ENCODE measurements around the gene TMPRSS3.

TMPRSS3 gene

DNA sequence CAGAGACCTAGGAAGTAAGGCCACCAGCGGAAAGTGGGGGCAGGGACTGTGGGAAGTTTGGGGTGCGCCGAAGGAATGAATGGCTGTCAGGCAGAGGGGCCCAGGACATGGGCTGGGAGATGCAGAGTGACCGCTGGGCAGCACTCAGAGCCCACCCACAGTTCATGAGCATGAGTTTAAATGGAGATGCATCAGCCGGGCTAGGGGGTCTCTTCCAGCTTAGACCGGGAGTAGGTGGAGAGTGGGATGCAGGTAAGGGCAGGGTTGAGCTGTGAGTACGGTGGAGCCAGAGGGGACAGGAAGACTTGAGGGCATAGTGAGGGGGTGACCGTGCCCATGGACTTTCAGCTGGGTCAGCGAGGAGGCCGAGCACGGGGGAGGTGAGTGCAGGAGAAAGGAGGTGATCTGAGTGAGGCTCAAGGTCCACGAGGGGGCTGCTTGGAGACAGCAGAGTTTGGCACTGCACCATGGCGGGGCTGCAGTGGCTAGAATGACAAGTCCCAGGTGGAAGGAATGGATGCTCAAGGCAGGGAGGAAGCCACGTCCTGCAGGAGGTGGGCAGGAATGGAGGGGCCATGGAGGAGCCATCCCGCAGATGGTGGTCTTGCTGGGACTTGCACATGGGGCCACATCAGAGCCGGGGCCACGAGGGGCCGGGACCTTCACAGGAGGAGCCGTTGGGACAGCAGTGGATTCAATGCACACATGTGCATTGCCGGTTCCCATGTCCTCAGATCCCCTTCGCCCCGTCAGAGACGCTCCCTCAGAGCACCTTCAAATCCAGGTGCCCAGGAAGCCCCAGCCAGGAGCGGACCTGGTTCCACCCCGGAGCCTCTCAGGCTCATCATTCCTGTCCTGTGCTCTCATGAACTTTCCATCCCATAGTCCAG, 42.7 kb upstream of the TMPRSS3 start:
- no peak overlapping the region for H2BK5ac ChIP-seq (ENCODE audit: low read depth, low read length, poor library complexity, severe bottlenecking)
- H3K27ac ChIP-seq (ENCODE audit: low read length, poor library complexity, severe bottlenecking) = no peak overlapping the region
- no peak overlapping the region for H3K4me2 ChIP-seq (ENCODE audit: low read length, poor library complexity, severe bottlenecking)
- H4K8ac ChIP-seq (ENCODE audit: low read length) = no peak overlapping the region
- H3K14ac ChIP-seq (ENCODE audit: low read length in 2 of 2) = no peak overlapping the region
- no peak overlapping the region for H3K4me3 ChIP-seq (ENCODE audit: insufficient read depth in 1 of 2, low read depth in 1 of 2, low read length in 2 of 2)
- H3K23ac ChIP-seq (ENCODE audit: low read length in 2 of 2) = no peak overlapping the region
- H3K36me3 ChIP-seq (ENCODE audit: control insufficient read depth in 1 of 2, insufficient read depth in 2 of 2, low read depth in 1 of 2, low read length in 2 of 2) = no peaks in the 10 kb centered on the region
- no peak overlapping the region for H2BK12ac ChIP-seq (ENCODE audit: low read length in 2 of 2)
- no peak overlapping the region for H2BK120ac ChIP-seq (ENCODE audit: low read depth, low read length)
- H3K4me1 ChIP-seq (ENCODE audit: control insufficient read depth, insufficient read depth, low read depth, low read length) = no peaks in the 10 kb centered on the region
- no peak overlapping the region for H2BK15ac ChIP-seq (ENCODE audit: low read depth, poor library complexity, severe bottlenecking)
- H3K18ac ChIP-seq (ENCODE audit: low read depth in 1 of 2, low read length in 2 of 2) = no peak overlapping the region
- no peak overlapping the region for H2AFZ ChIP-seq (ENCODE audit: low read depth, low read length)
- no peak overlapping the region for H3K4ac ChIP-seq (ENCODE audit: low read depth in 1 of 2, low read length in 2 of 2)
- 78% methylated on average over 25 of the region's 25 CpGs for WGBS
- no peak overlapping the region for H3K9ac ChIP-seq (ENCODE audit: low read length)
- no peak for DNase-seq
- no peaks in the 10 kb centered on the region for H3K79me1 ChIP-seq (replicated peaks; ENCODE audit: low read length, poor library complexity, severe bottlenecking)
- H3K9me3 ChIP-seq (ENCODE audit: control insufficient read depth, low read length) = no peaks in the 10 kb centered on the region
- H4K91ac ChIP-seq (ENCODE audit: low read length) = no peak overlapping the region
- H2AK5ac ChIP-seq (ENCODE audit: low read length, severe bottlenecking) = no peak overlapping the region
- H3K27me3 ChIP-seq (ENCODE audit: control insufficient read depth in 1 of 2, insufficient read depth in 1 of 2, low read length in 2 of 2) = peaks cover 7 to 20% of the 10 kb centered on the region in 2 experiments

DNA sequence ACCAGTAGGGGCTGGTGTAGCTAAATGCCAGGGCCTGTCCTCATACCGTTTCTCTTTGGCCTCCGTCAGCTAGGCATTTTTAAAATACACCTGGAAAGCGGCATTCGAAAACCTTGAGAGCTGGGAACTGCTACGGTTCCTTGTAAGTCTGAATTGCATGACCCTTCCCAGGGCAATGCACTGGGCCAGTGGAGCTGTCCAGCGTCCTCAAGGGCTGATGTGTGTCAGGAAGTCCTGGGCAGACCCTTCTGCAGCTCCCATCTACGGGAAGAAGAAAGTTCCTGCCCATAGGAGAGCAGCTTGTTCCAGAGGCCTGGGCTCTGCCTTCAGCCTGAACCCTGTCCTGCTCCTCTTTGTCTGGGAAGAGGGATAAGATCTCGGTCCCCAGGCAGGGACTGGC, 41.9 kb upstream of the TMPRSS3 start:
- WGBS = 59% methylated on average over 8 of the region's 8 CpGs

DNA sequence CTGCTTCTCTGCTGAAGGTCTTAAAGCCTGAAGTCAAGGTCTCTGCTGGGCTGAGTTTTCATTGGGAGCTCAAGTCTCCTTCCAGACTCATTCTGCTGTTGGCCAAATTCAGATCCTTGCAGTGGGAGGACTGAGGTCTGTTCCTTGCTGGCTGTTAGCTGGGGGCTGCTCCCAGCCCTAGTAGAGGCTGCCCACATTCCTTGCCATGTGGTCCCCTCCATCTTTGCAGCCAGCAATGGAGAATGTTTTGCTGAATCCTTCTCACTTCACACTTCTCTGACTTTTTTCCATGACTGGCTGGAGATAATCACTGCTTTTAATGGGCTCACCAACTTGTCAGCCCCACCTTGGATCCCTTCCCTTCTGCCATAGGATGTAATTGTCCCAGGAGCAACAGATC, 41.1 kb upstream of the TMPRSS3 start:
- Histone ChIP-seq H3K36me3 (ENCODE audit: control insufficient read depth in 1 of 2, insufficient read depth in 2 of 2, low read depth in 1 of 2, low read length in 2 of 2) (no peaks in the 10 kb centered on the region), H2BK120ac (ENCODE audit: low read depth, low read length) (no peak overlapping the region), H3K4me3 (ENCODE audit: insufficient read depth in 1 of 2, low read depth in 1 of 2, low read length in 2 of 2) (no peak overlapping the region), H3K9me3 (ENCODE audit: control insufficient read depth, low read length) (peaks cover 10% of the 10 kb centered on the region), H2AK5ac (ENCODE audit: low read length, severe bottlenecking) (no peak overlapping the region), H3K18ac (ENCODE audit: low read depth in 1 of 2, low read length in 2 of 2) (no peak overlapping the region), H2BK5ac (ENCODE audit: low read depth, low read length, poor library complexity, severe bottlenecking) (no peak overlapping the region), H2BK15ac (ENCODE audit: low read depth, poor library complexity, severe bottlenecking) (no peak overlapping the region), H3K4ac (ENCODE audit: low read depth in 1 of 2, low read length in 2 of 2) (no peak overlapping the region), H3K27ac (ENCODE audit: low read length, poor library complexity, severe bottlenecking) (no peak overlapping the region), H3K27me3 (ENCODE audit: control insufficient read depth in 1 of 2, insufficient read depth in 1 of 2, low read length in 2 of 2) (peaks cover 3 to 14% of the 10 kb centered on the region in 2 experiments), H4K91ac (ENCODE audit: low read length) (no peak overlapping the region), H3K14ac (ENCODE audit: low read length in 2 of 2) (no peak overlapping the region), H3K9ac (ENCODE audit: low read length) (no peak overlapping the region), H2BK12ac (ENCODE audit: low read length in 2 of 2) (no peak overlapping the region), H3K79me1 (replicated peaks; ENCODE audit: low read length, poor library complexity, severe bottlenecking) (no peaks in the 10 kb centered on the region), H2AFZ (ENCODE audit: low read depth, low read length) (no peak overlapping the region), H4K8ac (ENCODE audit: low read length) (no peak overlapping the region), H3K4me1 (ENCODE audit: control insufficient read depth, insufficient read depth, low read depth, low read length) (no peaks in the 10 kb centered on the region), H3K4me2 (ENCODE audit: low read length, poor library complexity, severe bottlenecking) (no peak overlapping the region), H3K23ac (ENCODE audit: low read length in 2 of 2) (no peak overlapping the region)
- no peak for DNase-seq

More for the DNA sequence above, 41.9 kb upstream of the TMPRSS3 start:
- no peak overlapping the region for H3K4me2 ChIP-seq (ENCODE audit: low read length, poor library complexity, severe bottlenecking)
- no peaks in the 10 kb centered on the region for H3K79me1 ChIP-seq (replicated peaks; ENCODE audit: low read length, poor library complexity, severe bottlenecking)
- H2AFZ ChIP-seq (ENCODE audit: low read depth, low read length) = no peak overlapping the region
- H3K27ac ChIP-seq (ENCODE audit: low read length, poor library complexity, severe bottlenecking) = no peak overlapping the region
- no peak overlapping the region for H4K8ac ChIP-seq (ENCODE audit: low read length)
- no peak overlapping the region for H3K9ac ChIP-seq (ENCODE audit: low read length)
- no peak overlapping the region for H2BK15ac ChIP-seq (ENCODE audit: low read depth, poor library complexity, severe bottlenecking)
- no peak overlapping the region for H2BK5ac ChIP-seq (ENCODE audit: low read depth, low read length, poor library complexity, severe bottlenecking)
- no peak for DNase-seq
- no peak overlapping the region for H4K91ac ChIP-seq (ENCODE audit: low read length)
- no peaks in the 10 kb centered on the region for H3K4me1 ChIP-seq (ENCODE audit: control insufficient read depth, insufficient read depth, low read depth, low read length)
- peaks cover under 1% of the 10 kb centered on the region for H3K9me3 ChIP-seq (ENCODE audit: control insufficient read depth, low read length)
- H2AK5ac ChIP-seq (ENCODE audit: low read length, severe bottlenecking) = no peak overlapping the region
- no peaks in the 10 kb centered on the region for H3K36me3 ChIP-seq (ENCODE audit: control insufficient read depth in 1 of 2, insufficient read depth in 2 of 2, low read depth in 1 of 2, low read length in 2 of 2)
- no peak overlapping the region for H3K4me3 ChIP-seq (ENCODE audit: insufficient read depth in 1 of 2, low read depth in 1 of 2, low read length in 2 of 2)
- no peak overlapping the region for H3K4ac ChIP-seq (ENCODE audit: low read depth in 1 of 2, low read length in 2 of 2)
- no peak overlapping the region for H3K14ac ChIP-seq (ENCODE audit: low read length in 2 of 2)
- no peak overlapping the region for H2BK120ac ChIP-seq (ENCODE audit: low read depth, low read length)
- no peak overlapping the region for H3K18ac ChIP-seq (ENCODE audit: low read depth in 1 of 2, low read length in 2 of 2)
- peaks cover 7 to 15% of the 10 kb centered on the region in 2 experiments for H3K27me3 ChIP-seq (ENCODE audit: control insufficient read depth in 1 of 2, insufficient read depth in 1 of 2, low read length in 2 of 2)
- H2BK12ac ChIP-seq (ENCODE audit: low read length in 2 of 2) = no peak overlapping the region
- no peak overlapping the region for H3K23ac ChIP-seq (ENCODE audit: low read length in 2 of 2)

DNA sequence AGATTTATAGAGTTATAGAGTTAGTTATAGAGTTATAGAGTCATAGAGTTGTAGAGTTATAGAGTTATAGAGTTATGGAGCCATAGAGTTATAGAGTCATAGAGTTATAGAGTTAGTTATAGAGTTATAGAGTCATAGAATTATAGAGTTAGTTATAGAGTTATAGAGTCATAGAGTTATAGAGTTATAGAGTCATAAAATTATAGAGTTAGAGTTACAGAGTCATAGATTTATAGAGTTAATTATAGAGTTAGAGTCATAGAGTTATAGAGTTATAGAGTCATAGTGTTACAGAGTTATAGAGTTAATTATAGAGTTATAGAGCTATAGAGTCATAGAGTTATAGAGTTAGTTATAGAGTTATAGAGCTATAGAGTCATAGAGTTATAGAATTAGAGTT, 40.0 kb upstream of the TMPRSS3 start:
- Histone ChIP-seq H2AK5ac (ENCODE audit: low read length, severe bottlenecking) (no peak overlapping the region), H3K18ac (ENCODE audit: low read depth in 1 of 2, low read length in 2 of 2) (no peak overlapping the region), H2BK120ac (ENCODE audit: low read depth, low read length) (no peak overlapping the region), H3K14ac (ENCODE audit: low read length in 2 of 2) (no peak overlapping the region), H2BK12ac (ENCODE audit: low read length in 2 of 2) (no peak overlapping the region), H4K8ac (ENCODE audit: low read length) (no peak overlapping the region), H3K9me3 (ENCODE audit: control insufficient read depth, low read length) (peaks cover 10% of the 10 kb centered on the region), H3K4me3 (ENCODE audit: insufficient read depth in 1 of 2, low read depth in 1 of 2, low read length in 2 of 2) (no peak overlapping the region), H4K91ac (ENCODE audit: low read length) (no peak overlapping the region), H3K27me3 (ENCODE audit: control insufficient read depth in 1 of 2, insufficient read depth in 1 of 2, low read length in 2 of 2) (peaks cover 3 to 14% of the 10 kb centered on the region in 2 experiments), H3K23ac (ENCODE audit: low read length in 2 of 2) (no peak overlapping the region), H3K4me1 (ENCODE audit: control insufficient read depth, insufficient read depth, low read depth, low read length) (no peaks in the 10 kb centered on the region), H2AFZ (ENCODE audit: low read depth, low read length) (no peak overlapping the region), H2BK15ac (ENCODE audit: low read depth, poor library complexity, severe bottlenecking) (no peak overlapping the region), H3K27ac (ENCODE audit: low read length, poor library complexity, severe bottlenecking) (no peak overlapping the region), H3K36me3 (ENCODE audit: control insufficient read depth in 1 of 2, insufficient read depth in 2 of 2, low read depth in 1 of 2, low read length in 2 of 2) (no peaks in the 10 kb centered on the region), H3K4me2 (ENCODE audit: low read length, poor library complexity, severe bottlenecking) (no peak overlapping the region), H3K9ac (ENCODE audit: low read length) (no peak overlapping the region), H2BK5ac (ENCODE audit: low read depth, low read length, poor library complexity, severe bottlenecking) (peak overlapping the region; percentile 47), H3K4ac (ENCODE audit: low read depth in 1 of 2, low read length in 2 of 2) (no peak overlapping the region), H3K79me1 (replicated peaks; ENCODE audit: low read length, poor library complexity, severe bottlenecking) (no peaks in the 10 kb centered on the region)
- no peak for DNase-seq
